Esophagus (tissue), 2 donors: ENCODE measurements around the gene FOXP1. TPM values are rescaled to one million over a fixed set of nuclear protein-coding genes. Genes with fewer than 3 reads are reported as not detected.
"Not testable (repeated sequence)": the region's sequence is repeated elsewhere in the genome, so short reads cannot be mapped to it uniquely, and the experiment has no call there.

ENCODE experiments used
- H3K27ac ChIP-seq, 2 donors: one replicate each; pipeline ENCODE4 v1.5.1; 2013; ENCODE audit warnings: low read depth in 2 of 2, mild to moderate bottlenecking in 2 of 2, inconsistent platforms in 1 of 2, low read length in 1 of 2, moderate library complexity in 1 of 2
- H3K27me3 ChIP-seq, 2 donors: one replicate each; pipeline ENCODE4 v1.6.1; 2013; ENCODE audit warnings: low read length in 2 of 2, control low read depth in 1 of 2, mild to moderate bottlenecking in 1 of 2; ENCODE audit not compliant: insufficient read depth in 2 of 2, control insufficient read depth in 1 of 2
- H3K36me3 ChIP-seq, 2 donors: one replicate each; pipeline ENCODE4 v1.6.1; 2013; ENCODE audit warnings: low read length in 1 of 2; ENCODE audit not compliant: control insufficient read depth in 2 of 2, insufficient read depth in 2 of 2
- H3K4me1 ChIP-seq, 2 donors: one replicate each; pipeline ENCODE4 v1.6.1; 2013; ENCODE audit warnings: low read length in 1 of 2; ENCODE audit not compliant: control insufficient read depth in 2 of 2, insufficient read depth in 2 of 2
- H3K4me3 ChIP-seq, 2 donors: one replicate each; pipeline ENCODE4 v1.5.1; 2013; ENCODE audit warnings: low read length in 2 of 2, mild to moderate bottlenecking in 2 of 2, low read depth in 1 of 2, moderate library complexity in 1 of 2
- H3K9me3 ChIP-seq, 2 donors: one replicate each; pipeline ENCODE4 v1.6.1; 2013; ENCODE audit warnings: mild to moderate bottlenecking in 2 of 2, low read depth in 1 of 2, low read length in 1 of 2, moderate library complexity in 1 of 2; ENCODE audit not compliant: control insufficient read depth in 2 of 2, insufficient read depth in 1 of 2
- whole genome bisulfite sequencing, 2 donors: extraction: QIAGEN DNeasy Blood & Tissue Kit; methylation state at CpG; one replicate each; pipeline ENCODE4 v1.1.7; 2013; 5-methylcytosine and 5-hydroxymethylcytosine counted together
- polyA plus RNA-seq, 2 donors: library from polyadenylated mRNA; stranded (reverse); fragments of 200-250 nt; gene quantifications; one replicate each; pipeline ENCODE4 v1.2.3, GENCODE V29; 2013
- donor health status: healthy with polysubstance abuse.
- donor health status: Bipolar disorder and iron deficiency.

Gene FOXP1
- polyA plus RNA-seq, 2 donors: 10.7 to 20.4 TPM

GRCh38 chr3:71542521-71543370 is 40.8 kb downstream of the FOXP1 start:
- Histone ChIP-seq H3K9me3 (no peaks in the 10 kb centered on the region), H3K27ac (peak overlapping the region; percentile 3 to 72), H3K4me1 (peaks cover 3 to 4% of the 10 kb centered on the region in 2 donors), H3K27me3 (no peaks in the 10 kb centered on the region), H3K36me3 (peaks cover 2% of the 10 kb centered on the region in 2 donors), H3K4me3 (no peak overlapping the region)
- WGBS, 2 donors: 55 to 62% methylated on average over 23 of the region's 23 CpGs

- H3K4me3 ChIP-seq: no peak overlapping the region
- H3K27ac ChIP-seq: no peak overlapping the region
- peaks cover 0 to 2% of the 10 kb centered on the region in 2 donors for H3K36me3 ChIP-seq
- H3K9me3 ChIP-seq: no peaks in the 10 kb centered on the region
- H3K27me3 ChIP-seq: no peaks in the 10 kb centered on the region
- peaks cover 7 to 12% of the 10 kb centered on the region in 2 donors for H3K4me1 ChIP-seq
- 79 to 81% methylated on average over 3 of the region's 3 CpGs for WGBS, 2 donors
Observed at GRCh38 chr3:71541313-71541712, 42.2 kb downstream of the FOXP1 start.

GRCh38 chr3:71537211-71537611 is 46.3 kb downstream of the FOXP1 start:
- Histone ChIP-seq H3K4me3 (no peak overlapping the region), H3K36me3 (no peaks in the 10 kb centered on the region), H3K4me1 (peaks cover 3 to 9% of the 10 kb centered on the region in 2 donors), H3K9me3 (no peaks in the 10 kb centered on the region), H3K27ac (peak overlapping the region; percentile 79 to 80), H3K27me3 (no peaks in the 10 kb centered on the region)
- 30 to 58% methylated on average over 7 of the region's 7 CpGs for WGBS, 2 donors

- H3K36me3 ChIP-seq: no peaks in the 10 kb centered on the region
- H3K27me3 ChIP-seq: no peaks in the 10 kb centered on the region
- H3K27ac ChIP-seq: peak overlapping the region; percentile 79 to 80
- no peak overlapping the region for H3K4me3 ChIP-seq
- peaks cover 3 to 9% of the 10 kb centered on the region in 2 donors for H3K4me1 ChIP-seq
- H3K9me3 ChIP-seq: no peaks in the 10 kb centered on the region
- WGBS, 2 donors: 60 to 72% methylated on average over 7 of the region's 7 CpGs
Observed at GRCh38 chr3:71536376-71536965, 47.1 kb downstream of the FOXP1 start.

GRCh38 chr3:71533588-71533987 is 49.9 kb downstream of the FOXP1 start:
- Histone ChIP-seq H3K27ac (peak overlapping the region in 1 of 2 donors; percentile 71), H3K27me3 (no peaks in the 10 kb centered on the region), H3K4me3 (no peak overlapping the region), H3K36me3 (no peaks in the 10 kb centered on the region), H3K9me3 (no peaks in the 10 kb centered on the region), H3K4me1 (peaks cover 3 to 9% of the 10 kb centered on the region in 2 donors)
- WGBS, 2 donors: 84 to 87% methylated on average over 4 of the region's 4 CpGs

GRCh38 chr3:71532639-71533395 is 50.7 kb downstream of the FOXP1 start:
- Histone ChIP-seq H3K27ac (peak overlapping the region; percentile 83), H3K36me3 (no peaks in the 10 kb centered on the region), H3K27me3 (no peaks in the 10 kb centered on the region), H3K4me1 (peaks cover 3 to 9% of the 10 kb centered on the region in 2 donors), H3K4me3 (no peak overlapping the region), H3K9me3 (no peaks in the 10 kb centered on the region)
- WGBS, 2 donors: 39 to 64% methylated on average over 6 of the region's 6 CpGs

GRCh38 chr3:71530903-71531530 is 52.5 kb downstream of the FOXP1 start:
- Histone ChIP-seq H3K4me3 (no peak overlapping the region), H3K9me3 (no peaks in the 10 kb centered on the region), H3K4me1 (no peaks in the 10 kb centered on the region), H3K27me3 (no peaks in the 10 kb centered on the region), H3K36me3 (no peaks in the 10 kb centered on the region), H3K27ac (no peak overlapping the region)
- 77 to 90% methylated on average over 9 of the region's 9 CpGs for WGBS, 2 donors

- Histone ChIP-seq H3K27ac (no peak overlapping the region), H3K4me3 (no peak overlapping the region), H3K4me1 (no peaks in the 10 kb centered on the region), H3K36me3 (no peaks in the 10 kb centered on the region), H3K27me3 (no peaks in the 10 kb centered on the region), H3K9me3 (no peaks in the 10 kb centered on the region)
- 72 to 76% methylated on average over 2 of the region's 2 CpGs for WGBS, 2 donors
Observed at GRCh38 chr3:71528816-71529215, 54.7 kb downstream of the FOXP1 start.

GRCh38 chr3:71526448-71526847 is 57.1 kb downstream of the FOXP1 start:
- whole genome bisulfite sequencing, 2 donors: 88% methylated on average over 9 of the region's 9 CpGs
- H3K27ac ChIP-seq, H3K36me3 ChIP-seq, H3K27me3 ChIP-seq, H3K4me3 ChIP-seq, H3K9me3 ChIP-seq, H3K4me1 ChIP-seq: not testable (repeated sequence)
